ENCODE results near the gene ANKS1B.

DNA sequence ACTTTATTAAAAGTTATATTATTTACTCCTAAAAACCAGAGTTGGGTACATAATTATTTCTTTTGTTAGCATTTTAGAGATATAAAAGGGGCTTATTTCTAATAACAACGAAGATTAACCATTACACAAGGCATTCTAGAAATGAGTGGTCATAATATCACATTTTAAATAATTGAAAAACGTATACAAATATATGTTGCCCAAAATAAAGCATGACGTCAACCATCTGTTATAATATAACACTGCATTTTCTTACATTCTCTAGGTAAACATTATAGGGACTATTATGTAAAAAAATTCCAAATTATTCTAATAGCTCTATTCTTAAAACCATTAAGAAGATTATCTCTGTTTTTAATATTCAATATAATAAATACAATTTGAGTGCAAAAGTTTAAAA, 792.2 kb downstream of the ANKS1B start:
- no peak for TF ChIP-seq CTCF (conservative IDR thresholded peaks at IDR 0.05; ENCODE audit: low read depth, low read length)
- TF ChIP-seq RAD21 (IDR thresholded peaks at IDR 0.05; ENCODE audit: low read length) = no peak
- no peak for TF ChIP-seq RCOR1 (IDR thresholded peaks at IDR 0.05; ENCODE audit: insufficient replicate concordance, low read length)
- TF ChIP-seq ELK1 (IDR thresholded peaks at IDR 0.05; ENCODE audit: borderline replicate concordance, low read depth, low read length) = no peak
- TF ChIP-seq CHD1 (IDR thresholded peaks at IDR 0.05; ENCODE audit: low read depth, low read length) = no peak
- TF ChIP-seq POLR2A (IDR thresholded peaks at IDR 0.05; ENCODE audit: low read depth, low read length) = no peak
- no peak for TF ChIP-seq USF2 (IDR thresholded peaks at IDR 0.05; ENCODE audit: low read depth, low read length)
- TF ChIP-seq MXI1 (IDR thresholded peaks at IDR 0.05; ENCODE audit: borderline replicate concordance, low read depth, low read length) = no peak
- no peak for TF ChIP-seq SMC3 (IDR thresholded peaks at IDR 0.05; ENCODE audit: low read depth, low read length)
- no peak for TF ChIP-seq CEBPB (IDR thresholded peaks at IDR 0.05; ENCODE audit: low read depth, low read length)
- no peak for TF ChIP-seq RFX5 (IDR thresholded peaks at IDR 0.05; ENCODE audit: low read depth, low read length)
- no peak for TF ChIP-seq MAFK (IDR thresholded peaks at IDR 0.05; ENCODE audit: low read depth, low read length)
- no peak for TF ChIP-seq MAZ (IDR thresholded peaks at IDR 0.05; ENCODE audit: borderline replicate concordance, low read depth, low read length)
- no peak for TF ChIP-seq FOS (IDR thresholded peaks at IDR 0.05; ENCODE audit: low read depth, low read length)

All from IMR-90 (cell line).